GM21717 (cell line): ENCODE measurements around the gene PARP15.
"Not testable (repeated sequence)": the region's sequence is repeated elsewhere in the genome, so short reads cannot be mapped to it uniquely, and the experiment has no call there.

ENCODE experiments used
- ATAC-seq: cut with Tn5 transposase; IDR thresholded peaks from one replicate; pipeline ENCODE4 v1.9.1; 2021; ENCODE audit warnings: mild to moderate bottlenecking, moderate library complexity; ENCODE audit not compliant: unreplicated experiment

Gene PARP15

GRCh38 chr3:122612696-122613095 lies 35.2 kb downstream of the PARP15 start:
- no peak for ATAC-seq

GRCh38 chr3:122615303-122615702 lies 37.9 kb downstream of the PARP15 start:
- ATAC-seq: no peak

GRCh38 chr3:122618614-122619013 lies 41.2 kb downstream of the PARP15 start:
- ATAC-seq: no peak

GRCh38 chr3:122619040-122619439 lies 41.6 kb downstream of the PARP15 start:
- ATAC-seq: no peak

- ATAC-seq: no peak
Measured at GRCh38 chr3:122620399-122620798, 42.9 kb downstream of the PARP15 start.

- no peak for ATAC-seq
Measured at GRCh38 chr3:122621112-122621511, 43.7 kb downstream of the PARP15 start.

- no peak for ATAC-seq
Measured at GRCh38 chr3:122623031-122623829, 45.8 kb downstream of the PARP15 start.

- ATAC-seq: no peak
Measured at GRCh38 chr3:122626515-122627180, 49.2 kb downstream of the PARP15 start.

- ATAC-seq: no peak
Measured at GRCh38 chr3:122627301-122627700, 49.9 kb downstream of the PARP15 start.

GRCh38 chr3:122628567-122628966 lies 51.1 kb downstream of the PARP15 start:
- ATAC-seq: no peak

- ATAC-seq: no peak
Measured at GRCh38 chr3:122629763-122630162, 52.3 kb downstream of the PARP15 start.

- no peak for ATAC-seq
Measured at GRCh38 chr3:122635789-122636188, 58.3 kb downstream of the PARP15 start.

- ATAC-seq: no peak
Measured at GRCh38 chr3:122636697-122637096, 59.2 kb downstream of the PARP15 start.

- no peak for ATAC-seq
Measured at GRCh38 chr3:122640437-122640999, 63.1 kb downstream of the PARP15 start.

GRCh38 chr3:122642935-122643334 lies 65.5 kb downstream of the PARP15 start:
- peak; percentile 83 for ATAC-seq

- peak; percentile 52 for ATAC-seq
Measured at GRCh38 chr3:122646146-122646988, 68.9 kb downstream of the PARP15 start.

- ATAC-seq: not testable (repeated sequence)
Measured at GRCh38 chr3:122651233-122651907, 73.9 kb downstream of the PARP15 start.

GRCh38 chr3:122651962-122652361 lies 74.5 kb downstream of the PARP15 start:
- not testable (repeated sequence) for ATAC-seq

GRCh38 chr3:122658336-122658735 lies 80.9 kb downstream of the PARP15 start:
- not testable (repeated sequence) for ATAC-seq

- ATAC-seq: no peak
Measured at GRCh38 chr3:122660297-122660974, 83.0 kb downstream of the PARP15 start.
